Measurements from ENCODE around the gene LRRC8D.

DNA sequence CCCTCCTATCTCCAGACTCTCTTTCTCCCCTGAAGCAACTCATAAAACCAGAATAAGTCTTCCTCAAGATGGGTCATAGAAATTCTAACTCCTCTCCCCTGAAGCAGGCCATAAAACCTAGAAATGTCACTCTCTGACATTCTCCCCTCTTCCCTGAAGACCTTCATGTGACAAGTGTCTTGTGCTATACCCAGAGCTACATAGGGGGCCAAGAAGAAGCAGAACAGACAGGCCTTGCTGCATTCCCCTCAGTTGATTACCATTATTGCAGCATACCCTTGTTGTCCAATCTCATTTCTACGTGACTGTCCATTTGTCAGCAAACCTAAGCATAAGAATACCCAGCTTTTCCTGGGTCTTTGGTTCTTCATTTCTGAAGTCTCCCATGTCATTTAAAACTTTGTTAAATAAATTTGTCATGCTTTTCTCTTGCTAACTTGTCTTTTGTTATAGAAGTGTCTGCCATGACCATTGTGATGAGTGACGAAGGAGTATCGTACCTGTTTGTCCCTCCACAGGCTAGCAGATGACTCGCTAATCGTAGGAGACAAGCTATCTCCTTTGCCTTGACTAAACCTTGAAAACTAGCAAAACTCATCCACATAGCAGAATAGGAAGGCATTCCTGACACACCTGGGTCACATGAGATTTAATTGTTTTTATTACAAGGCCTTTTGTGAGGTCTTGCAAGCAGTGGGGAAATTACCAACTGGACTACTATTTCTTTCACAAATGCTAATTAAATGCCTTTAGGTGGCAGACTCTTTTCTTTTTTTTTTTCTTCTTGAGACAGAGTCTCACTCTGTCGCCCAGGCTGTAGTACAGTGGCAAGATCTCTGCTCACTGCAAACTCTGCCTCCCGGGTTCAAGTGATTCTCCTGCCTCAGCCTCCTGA, 134.7 kb downstream of the LRRC8D start:
- TF ChIP-seq POLR2AphosphoS5 (IDR thresholded peaks at IDR 0.05; ENCODE audit: low read depth) (no peak), CREB1 (CRISPR knock-in tag; IDR thresholded peaks at IDR 0.05; ENCODE audit: low read depth) (no peak), EZH2 (IDR thresholded peaks at IDR 0.05; ENCODE audit: low read depth, unreplicated experiment) (no peak), JUNB (IDR thresholded peaks at IDR 0.05; ENCODE audit: unreplicated experiment) (no peak), NANOG (IDR thresholded peaks at IDR 0.05; ENCODE audit: borderline replicate concordance) (no peak)
- TF ChIP-seq, protein P1, sequence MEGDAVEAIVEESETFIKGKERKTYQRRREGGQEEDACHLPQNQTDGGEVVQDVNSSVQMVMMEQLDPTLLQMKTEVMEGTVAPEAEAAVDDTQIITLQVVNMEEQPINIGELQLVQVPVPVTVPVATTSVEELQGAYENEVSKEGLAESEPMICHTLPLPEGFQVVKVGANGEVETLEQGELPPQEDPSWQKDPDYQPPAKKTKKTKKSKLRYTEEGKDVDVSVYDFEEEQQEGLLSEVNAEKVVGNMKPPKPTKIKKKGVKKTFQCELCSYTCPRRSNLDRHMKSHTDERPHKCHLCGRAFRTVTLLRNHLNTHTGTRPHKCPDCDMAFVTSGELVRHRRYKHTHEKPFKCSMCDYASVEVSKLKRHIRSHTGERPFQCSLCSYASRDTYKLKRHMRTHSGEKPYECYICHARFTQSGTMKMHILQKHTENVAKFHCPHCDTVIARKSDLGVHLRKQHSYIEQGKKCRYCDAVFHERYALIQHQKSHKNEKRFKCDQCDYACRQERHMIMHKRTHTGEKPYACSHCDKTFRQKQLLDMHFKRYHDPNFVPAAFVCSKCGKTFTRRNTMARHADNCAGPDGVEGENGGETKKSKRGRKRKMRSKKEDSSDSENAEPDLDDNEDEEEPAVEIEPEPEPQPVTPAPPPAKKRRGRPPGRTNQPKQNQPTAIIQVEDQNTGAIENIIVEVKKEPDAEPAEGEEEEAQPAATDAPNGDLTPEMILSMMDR (conservative IDR thresholded peaks at IDR 0.05; ENCODE audit: low read depth in 2 of 2), result no peak
